ENCODE measurements around the gene DLG5.

GRCh38 chr10:77818378-77818777 is 108.2 kb downstream of the DLG5 start:
- TF ChIP-seq EP300 (IDR thresholded peaks at IDR 0.05): no peak
- TF ChIP-seq RCOR1 (IDR thresholded peaks at IDR 0.05; ENCODE audit: low read depth, low read length): no peak
- TF ChIP-seq SMC3 (IDR thresholded peaks at IDR 0.05): no peak
- TF ChIP-seq SREBF2 (IDR thresholded peaks at IDR 0.05): no peak
- no peak for TF ChIP-seq ZFP36 (IDR thresholded peaks at IDR 0.05; ENCODE audit: borderline replicate concordance, partially characterized antibody)
- TF ChIP-seq CTCF (IDR thresholded peaks at IDR 0.05): no peak
- no peak for TF ChIP-seq BHLHE40 (IDR thresholded peaks at IDR 0.05; ENCODE audit: low read depth, low read length)
- no peak for TF ChIP-seq HOXB5 (CRISPR knock-in tag; IDR thresholded peaks at IDR 0.05)

Measured in A549 (cell line).